BE2C (cell line): ENCODE data around the gene MDH2.
A peak's percentile ranks its signal among the peaks of the same experiment; 100 is the strongest.

Experiments
- DNase-seq: peaks from one replicate; pipeline ENCODE4 v3.0.0-alpha.2; 2020
- H3K27me3 ChIP-seq: fragments of 250-450 bp; sonication (Bioruptor Pico); 2 replicates; pipeline ENCODE4 v1.5.1; 2020; ENCODE audit warnings: mild to moderate bottlenecking
- H3K36me3 ChIP-seq: fragments of 250-450 bp; sonication (Bioruptor Pico); 2 replicates; pipeline ENCODE4 v1.5.1; 2020; ENCODE audit warnings: mild to moderate bottlenecking
- H3K4me1 ChIP-seq: fragments of 250-450 bp; sonication (Bioruptor Pico); 2 replicates; pipeline ENCODE4 v1.5.1; 2020
- H3K4me3 ChIP-seq: 2 replicates; pipeline ENCODE4 v1.5.1; 2011; ENCODE audit warnings: low read depth, low read length
- H3K9me3 ChIP-seq: fragments of 250-450 bp; sonication (Bioruptor Pico); 2 replicates; pipeline ENCODE4 v1.5.1; 2020
- CTCF ChIP-seq: IDR thresholded peaks from 2 replicates; pipeline ENCODE4 v1.5.1; 2012; ENCODE audit warnings: mild to moderate bottlenecking, low read depth, low read length

The MDH2 gene

GRCh38 chr7:76060842-76061241 lies 12.9 kb downstream of the MDH2 start:
- Histone ChIP-seq H3K27me3 (no peaks in the 10 kb centered on the region), H3K36me3 (peaks cover 90% of the 10 kb centered on the region), H3K9me3 (no peaks in the 10 kb centered on the region), H3K4me3 (no peak overlapping the region), H3K4me1 (no peaks in the 10 kb centered on the region)
- no peak for TF ChIP-seq CTCF
- no peak for DNase-seq

- Histone ChIP-seq H3K4me1 (no peaks in the 10 kb centered on the region), H3K36me3 (peaks cover 95% of the 10 kb centered on the region), H3K4me3 (no peak overlapping the region), H3K27me3 (no peaks in the 10 kb centered on the region), H3K9me3 (no peaks in the 10 kb centered on the region)
- TF ChIP-seq CTCF, result no peak
- no peak for DNase-seq
Observed at GRCh38 chr7:76062254-76062653, 14.3 kb downstream of the MDH2 start.

- TF ChIP-seq CTCF, result no peak
- Histone ChIP-seq H3K27me3 (no peaks in the 10 kb centered on the region), H3K9me3 (no peaks in the 10 kb centered on the region), H3K36me3 (peaks cover 93% of the 10 kb centered on the region), H3K4me3 (no peak overlapping the region), H3K4me1 (no peaks in the 10 kb centered on the region)
- no peak for DNase-seq
Observed at GRCh38 chr7:76063114-76063513, 15.2 kb downstream of the MDH2 start.

- no peak overlapping the region for H3K4me3 ChIP-seq
- no peaks in the 10 kb centered on the region for H3K4me1 ChIP-seq
- H3K27me3 ChIP-seq, result no peaks in the 10 kb centered on the region
- peak; percentile 69 for DNase-seq
- TF ChIP-seq CTCF, result no peak
- H3K9me3 ChIP-seq, result no peaks in the 10 kb centered on the region
- peaks cover 88% of the 10 kb centered on the region for H3K36me3 ChIP-seq
Observed at GRCh38 chr7:76063525-76063924, 15.6 kb downstream of the MDH2 start.

- DNase-seq, result no peak
- Histone ChIP-seq H3K27me3 (no peaks in the 10 kb centered on the region), H3K9me3 (no peaks in the 10 kb centered on the region), H3K36me3 (peaks cover 80% of the 10 kb centered on the region), H3K4me1 (no peaks in the 10 kb centered on the region), H3K4me3 (no peak overlapping the region)
- TF ChIP-seq CTCF, result no peak
Observed at GRCh38 chr7:76064208-76064970, 16.5 kb downstream of the MDH2 start.

- H3K27me3 ChIP-seq, result no peaks in the 10 kb centered on the region
- no peak for DNase-seq
- TF ChIP-seq CTCF, result no peak
- H3K36me3 ChIP-seq, result peaks cover 73% of the 10 kb centered on the region
- H3K9me3 ChIP-seq, result no peaks in the 10 kb centered on the region
- H3K4me1 ChIP-seq, result no peaks in the 10 kb centered on the region
- H3K4me3 ChIP-seq, result no peak overlapping the region
Observed at GRCh38 chr7:76065016-76065612, 17.2 kb downstream of the MDH2 start.
